LNCAP (cell line): Measurements from ENCODE around the gene TMF1.

Experiments
- TF ChIP-seq, protein P1 (sequence below): fragments of 450-650 bp; IDR thresholded peaks from 2 replicates; pipeline ENCODE4 v1.5.1; 2017; ENCODE audit warnings: mild to moderate bottlenecking

Gene TMF1

DNA sequence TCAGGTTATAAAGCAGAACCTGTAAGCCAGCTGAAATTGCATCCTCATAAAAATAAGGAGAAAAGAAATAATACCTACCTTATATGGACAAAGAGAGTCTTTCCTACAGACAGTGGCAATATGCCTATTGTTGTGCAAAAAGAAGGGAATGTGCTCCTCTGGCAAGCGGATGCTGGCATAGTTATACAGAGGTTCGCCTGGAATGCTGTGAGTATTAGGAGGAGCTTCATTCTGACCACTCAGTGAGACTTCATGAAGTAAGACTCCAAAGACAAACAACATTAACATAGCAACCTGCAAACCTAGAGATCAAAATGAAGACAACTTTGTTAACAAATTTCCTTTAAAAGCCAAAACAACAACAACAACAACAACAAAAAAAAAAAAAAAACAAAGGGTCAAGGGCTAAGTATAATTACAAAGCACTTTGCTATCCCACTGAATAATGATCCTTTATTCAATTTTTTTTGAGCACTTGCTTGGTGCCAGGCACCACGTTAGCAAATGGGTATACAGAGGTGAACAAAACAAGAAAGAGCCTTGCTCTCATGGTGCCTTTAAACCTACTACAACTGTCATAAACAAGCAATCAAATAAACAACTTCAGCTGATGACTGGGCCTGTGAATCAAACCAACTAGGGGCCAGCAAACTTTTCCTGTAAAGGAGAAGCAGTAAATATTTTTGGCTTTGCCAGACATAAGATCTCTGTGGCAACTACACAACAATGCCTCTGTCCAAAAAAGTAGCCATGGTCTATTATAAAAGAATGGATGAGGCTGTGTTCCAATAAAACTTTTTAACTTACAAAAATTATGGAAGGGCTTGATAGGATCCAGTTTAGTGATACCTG lies 42.3 kb downstream of the TMF1 start:
- TF ChIP-seq, protein P1, sequence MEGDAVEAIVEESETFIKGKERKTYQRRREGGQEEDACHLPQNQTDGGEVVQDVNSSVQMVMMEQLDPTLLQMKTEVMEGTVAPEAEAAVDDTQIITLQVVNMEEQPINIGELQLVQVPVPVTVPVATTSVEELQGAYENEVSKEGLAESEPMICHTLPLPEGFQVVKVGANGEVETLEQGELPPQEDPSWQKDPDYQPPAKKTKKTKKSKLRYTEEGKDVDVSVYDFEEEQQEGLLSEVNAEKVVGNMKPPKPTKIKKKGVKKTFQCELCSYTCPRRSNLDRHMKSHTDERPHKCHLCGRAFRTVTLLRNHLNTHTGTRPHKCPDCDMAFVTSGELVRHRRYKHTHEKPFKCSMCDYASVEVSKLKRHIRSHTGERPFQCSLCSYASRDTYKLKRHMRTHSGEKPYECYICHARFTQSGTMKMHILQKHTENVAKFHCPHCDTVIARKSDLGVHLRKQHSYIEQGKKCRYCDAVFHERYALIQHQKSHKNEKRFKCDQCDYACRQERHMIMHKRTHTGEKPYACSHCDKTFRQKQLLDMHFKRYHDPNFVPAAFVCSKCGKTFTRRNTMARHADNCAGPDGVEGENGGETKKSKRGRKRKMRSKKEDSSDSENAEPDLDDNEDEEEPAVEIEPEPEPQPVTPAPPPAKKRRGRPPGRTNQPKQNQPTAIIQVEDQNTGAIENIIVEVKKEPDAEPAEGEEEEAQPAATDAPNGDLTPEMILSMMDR: no peak

DNA sequence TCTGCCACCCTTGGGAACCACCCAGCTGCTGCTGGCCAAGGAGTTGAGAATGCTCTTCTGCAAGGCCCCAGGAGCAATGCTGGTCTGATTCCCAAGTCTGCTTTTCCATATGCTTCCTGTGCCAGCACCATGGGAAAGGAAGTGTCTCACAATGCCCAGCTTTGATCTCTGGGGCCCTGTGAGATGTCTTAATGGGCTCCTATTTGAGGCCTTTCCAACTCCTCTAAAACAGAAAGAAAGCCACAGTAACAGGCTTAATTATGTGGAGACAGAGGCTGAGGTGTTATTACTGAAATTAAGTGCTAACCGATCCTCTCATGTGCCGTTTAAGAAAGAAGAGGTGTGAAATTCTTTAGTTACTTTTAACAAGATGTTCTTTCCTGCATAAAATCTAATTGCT lies 43.2 kb downstream of the TMF1 start:
- TF ChIP-seq, protein P1: no peak

DNA sequence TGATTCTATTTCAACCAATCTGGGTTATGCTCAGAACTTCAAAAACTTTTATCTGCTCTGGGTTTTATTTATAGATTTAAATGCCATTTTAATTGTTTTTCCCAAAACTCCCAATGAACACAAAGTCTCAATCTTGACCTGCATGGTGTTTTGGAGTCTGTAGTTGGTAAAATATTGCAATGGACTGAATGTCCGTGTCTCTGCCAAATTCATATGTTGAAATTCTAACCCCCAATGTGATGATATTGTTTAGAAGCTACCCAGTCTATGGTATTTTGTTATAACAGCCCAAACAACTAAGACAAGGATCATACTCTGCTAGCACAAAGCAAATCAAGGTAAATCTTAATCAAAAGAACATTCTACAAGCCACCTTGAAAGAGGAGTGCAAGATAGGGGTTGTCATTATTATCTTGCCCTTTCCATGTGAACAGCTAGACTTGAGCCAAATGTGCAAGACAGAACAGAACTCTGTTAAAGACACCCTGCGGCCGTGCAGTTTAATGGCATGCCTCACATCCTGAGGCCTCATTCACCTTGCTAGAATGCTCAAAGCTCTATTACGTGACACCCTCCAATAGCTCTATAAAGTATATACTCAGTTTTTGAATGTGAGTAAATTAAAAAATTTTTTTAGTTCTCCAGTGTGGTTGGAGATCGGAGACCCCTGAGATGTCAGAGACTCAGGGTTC lies 46.2 kb downstream of the TMF1 start:
- TF ChIP-seq, protein P1: no peak

DNA sequence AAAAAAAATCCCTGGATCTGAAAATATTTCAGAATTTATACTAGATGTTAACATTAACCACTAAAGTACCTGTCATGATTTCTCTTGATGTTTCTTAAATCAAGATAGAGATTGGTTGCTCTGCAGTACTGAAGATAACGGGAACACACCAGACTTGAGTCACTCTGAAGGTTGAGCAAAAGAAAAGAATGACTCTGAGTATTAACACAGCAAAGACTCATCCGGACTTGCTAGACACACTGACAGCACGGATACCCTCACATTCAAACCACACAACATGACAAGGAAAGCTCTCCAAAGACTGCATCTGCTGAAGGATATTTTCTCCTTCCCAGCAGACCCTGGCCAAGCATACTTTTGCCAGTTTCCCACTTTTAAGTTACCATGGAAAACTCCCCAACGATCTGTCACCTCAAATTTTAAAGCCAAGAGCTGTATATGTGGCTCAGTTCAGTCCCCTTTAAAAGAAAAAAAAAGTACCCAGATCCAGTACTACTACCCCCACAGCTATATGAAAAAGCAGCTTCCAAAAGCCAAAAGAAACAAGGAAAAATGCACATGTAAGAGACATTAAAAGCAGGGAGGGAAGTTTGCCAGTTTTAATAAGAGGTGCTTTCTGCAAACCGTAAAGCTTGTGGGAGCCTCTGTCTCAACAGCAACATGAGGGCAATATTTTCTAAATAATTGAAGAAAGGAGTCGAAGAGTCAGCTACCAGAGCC lies 46.9 kb downstream of the TMF1 start:
- TF ChIP-seq, protein P1: no peak

DNA sequence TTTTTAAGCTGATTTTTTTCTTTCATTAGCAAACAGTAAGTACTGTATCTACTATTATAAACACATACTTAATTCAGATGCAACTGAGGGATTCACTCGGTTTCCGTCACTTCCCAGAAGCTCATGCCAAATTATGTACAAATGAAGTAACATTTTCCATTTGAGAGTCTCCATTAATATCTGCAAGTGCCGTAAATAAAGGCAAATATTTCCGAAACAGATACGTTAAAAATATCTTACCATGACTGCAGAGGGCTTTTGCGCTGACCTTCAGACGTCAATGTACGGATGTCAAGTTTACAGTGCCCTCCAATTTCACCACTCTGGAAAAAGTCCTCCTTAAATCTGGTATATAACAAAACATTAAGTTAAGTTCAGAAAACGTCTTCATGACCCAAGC lies 48.0 kb downstream of the TMF1 start:
- TF ChIP-seq, protein P1: no peak

DNA sequence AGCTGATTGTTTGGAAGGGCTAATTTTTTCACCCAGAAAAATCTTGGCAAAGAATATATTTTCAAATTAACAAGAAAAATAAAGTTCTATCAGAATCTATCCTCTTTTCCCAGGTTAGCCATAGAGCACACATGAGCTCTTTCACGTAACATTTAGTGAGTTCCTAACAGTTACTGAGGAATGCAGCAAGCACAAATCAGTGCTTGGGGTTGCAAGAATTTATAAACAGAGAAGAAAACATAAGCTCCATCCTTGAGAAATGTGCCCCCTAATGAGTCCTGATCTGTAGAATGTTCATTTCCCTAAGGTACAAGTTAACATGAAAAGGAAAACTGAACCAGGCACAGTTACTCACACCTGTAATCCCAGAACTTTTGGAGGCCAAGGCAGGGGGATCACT lies 52.5 kb downstream of the TMF1 start:
- TF ChIP-seq, protein P1: no peak

DNA sequence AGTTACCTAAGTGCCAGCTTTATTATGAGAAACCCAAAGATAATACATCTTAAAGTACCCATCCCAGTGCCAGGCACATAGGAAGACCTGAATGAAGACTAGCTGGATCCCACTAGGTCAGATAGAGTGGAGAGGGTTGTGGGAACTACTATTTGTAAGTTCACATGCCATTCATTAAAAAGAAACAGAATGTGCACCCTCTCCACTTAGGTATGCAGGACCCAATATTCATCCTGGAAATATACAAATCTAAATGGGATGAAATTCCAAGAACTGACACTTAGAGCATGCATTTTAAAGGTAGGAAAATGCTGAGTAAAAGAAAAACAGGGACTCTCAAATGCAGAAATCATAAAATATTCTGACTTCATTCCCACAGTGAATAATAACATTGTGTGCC lies 53.0 kb downstream of the TMF1 start:
- TF ChIP-seq, protein P1: no peak
